HepG2 (cell line): Measurements from ENCODE around the gene WDR89. TPM values are rescaled to one million over a fixed set of nuclear protein-coding genes. Genes with fewer than 3 reads are reported as not detected.

Experiments used
- AGO1 ChIP-seq: fragments of 200-400 bp; formaldehyde crosslinking; IDR thresholded peaks from 2 replicates; pipeline ENCODE4 v1.6.1; 2017; ENCODE audit warnings: mild to moderate bottlenecking, low read depth, low read length, moderate library complexity; ENCODE audit not compliant: poor library complexity, severe bottlenecking
- FOXK2 ChIP-seq: fragments of 450-650 bp; IDR thresholded peaks from 2 replicates; pipeline ENCODE4 v1.6.1; 2016
- HINFP ChIP-seq: sonication (generic); formaldehyde crosslinking; IDR thresholded peaks from 2 replicates; pipeline ENCODE4 v1.4.0; 2020; ENCODE audit warnings: low read depth, mild to moderate bottlenecking, missing genetic modification reagents
- SOX6 ChIP-seq, 2 experiments: fragments of 450-650 bp in 1 of 2; sonication (generic) in 1 of 2; formaldehyde crosslinking in 1 of 2; IDR thresholded peaks; 2 replicates each; pipeline versions ENCODE4 v1.4.0 to v1.6.1; 2017 to 2020; ENCODE audit warnings: antibody characterized with exemption in 1 of 2, mild to moderate bottlenecking in 1 of 2, missing genetic modification reagents in 1 of 2
- STAG1 ChIP-seq: sonication (generic); formaldehyde crosslinking; IDR thresholded peaks from 2 replicates; pipeline ENCODE4 v1.4.0; 2020; ENCODE audit warnings: missing genetic modification reagents
- STAT6 ChIP-seq: sonication (generic); formaldehyde crosslinking; IDR thresholded peaks from 2 replicates; pipeline ENCODE4 v1.4.0; 2020; ENCODE audit warnings: missing genetic modification reagents, mild to moderate bottlenecking, borderline replicate concordance
- TBX2 ChIP-seq: sonication (generic); formaldehyde crosslinking; IDR thresholded peaks from 2 replicates; pipeline ENCODE4 v1.5.0; 2020; ENCODE audit warnings: missing genetic modification reagents, mild to moderate bottlenecking, borderline replicate concordance
- ZFAT ChIP-seq: sonication (generic); formaldehyde crosslinking; conservative IDR thresholded peaks from 2 replicates; pipeline ENCODE4 v1.8.1; 2023; ENCODE audit warnings: missing genetic modification reagents, inconsistent platforms
- ZIK1 ChIP-seq: sonication (generic); formaldehyde crosslinking; IDR thresholded peaks from 2 replicates; pipeline ENCODE4 v1.5.0; 2020; ENCODE audit warnings: mild to moderate bottlenecking, low read depth, missing genetic modification reagents, borderline replicate concordance
- ZNF18 ChIP-seq: sonication (generic); formaldehyde crosslinking; IDR thresholded peaks from 2 replicates; pipeline ENCODE4 v1.8.0; 2022; ENCODE audit warnings: mild to moderate bottlenecking, missing genetic modification reagents; ENCODE audit not compliant: insufficient replicate concordance
- ZNF329 ChIP-seq: sonication (generic); formaldehyde crosslinking; IDR thresholded peaks from 2 replicates; pipeline ENCODE4 v1.9.0; 2021; ENCODE audit warnings: low read depth, mild to moderate bottlenecking, missing genetic modification reagents
- ZNF407 ChIP-seq: sonication (generic); formaldehyde crosslinking; IDR thresholded peaks from one replicate; pipeline ENCODE4 v1.5.1; 2020; ENCODE audit warnings: mild to moderate bottlenecking, missing genetic modification reagents; ENCODE audit errors: not compliant biosample characterization
- polyA plus RNA-seq, 8 experiments: library from polyadenylated mRNA; depleted of rRNA in 3 of 8; stranded (reverse) in 7 of 8; unstranded in 1 of 8; fragments of >200 nt; fragmentation: Illumina TruSeq in 4 of 8; extraction: Trizol in 4 of 8; gene quantifications; 2 replicates each; pipeline versions ENCODE4 v1.2.1 to v1.2.3, GENCODE V29; 2011 to 2016; ENCODE audit warnings: low read depth in 4 of 8, missing spikeins in 1 of 8, mixed read lengths in 1 of 8; ENCODE audit not compliant: insufficient read depth in 1 of 8
- total RNA-seq, 5 experiments: library from RNA; depleted of rRNA; stranded (reverse); fragments of >200 nt; fragmentation: Illumina TruSeq; extraction: Trizol; gene quantifications; 2 replicates each; pipeline ENCODE4 v1.2.3, GENCODE V29; 2016; ENCODE audit warnings: low read depth in 1 of 5

The WDR89 gene
- total and polyA plus RNA-seq, 2 of the 13 experiments (the other 11 are each of a cell fraction or from before 2014, with no cell fraction given): 5.2 to 20.1 TPM

GRCh38 chr14:63641473-63642228, at the start of gene WDR89 (continued):
- TF ChIP-seq STAG1 (CRISPR knock-in tag) (peak; percentile 39), ZFAT (CRISPR knock-in tag) (peak; percentile 80; the same call in 1 of the 2 replicates), SOX6 (IDR thresholded peaks at IDR 0.05) (no peak), SOX6 (CRISPR knock-in tag; IDR thresholded peaks at IDR 0.05) (peak; percentile 76), ZNF407 (CRISPR knock-in tag) (peak; percentile 89), ZNF329 (CRISPR knock-in tag) (no peak), AGO1 (peak; percentile 87), ZNF18 (CRISPR knock-in tag) (peak; percentile 88), ZIK1 (CRISPR knock-in tag) (peak; percentile 89; the same call in 1 of the 2 replicates), TBX2 (CRISPR knock-in tag) (peak; percentile 94), FOXK2 (no peak), STAT6 (CRISPR knock-in tag) (peak; percentile 25; the same call in 1 of the 2 replicates), HINFP (CRISPR knock-in tag) (no peak)
